H9 (cell line): ENCODE results near the gene DSP. TPM values are rescaled to one million over a fixed set of nuclear protein-coding genes. Genes with fewer than 3 reads are reported as not detected.

Source experiments
- DNase-seq: peaks from one replicate; pipeline ENCODE4 v3.0.0-alpha.2; 2017
- H2AFZ ChIP-seq: one replicate; pipeline ENCODE4 v1.6.1; 2013; ENCODE audit warnings: mild to moderate bottlenecking, low read length, control low read depth, moderate library complexity
- H2AK5ac ChIP-seq: 2 replicates; pipeline ENCODE4 v1.6.1; 2013; ENCODE audit warnings: low read length, control low read depth, mixed read lengths; ENCODE audit not compliant: insufficient read length
- H2BK120ac ChIP-seq: one replicate; pipeline ENCODE4 v1.6.1; 2013; ENCODE audit warnings: low read depth, mild to moderate bottlenecking, low read length, control low read depth, inconsistent platforms; ENCODE audit not compliant: poor library complexity, severe bottlenecking
- H2BK12ac ChIP-seq: 2 replicates; pipeline ENCODE4 v1.6.1; 2013; ENCODE audit warnings: low read length, control low read depth, mixed read lengths, low read depth; ENCODE audit not compliant: insufficient read length
- H2BK15ac ChIP-seq: 2 replicates; pipeline ENCODE4 v1.6.1; 2013; ENCODE audit warnings: low read depth, low read length, control low read depth
- H2BK20ac ChIP-seq: one replicate; pipeline ENCODE4 v1.6.1; 2013; ENCODE audit warnings: low read depth, mild to moderate bottlenecking, low read length, control low read depth, inconsistent platforms; ENCODE audit not compliant: poor library complexity, severe bottlenecking
- H2BK5ac ChIP-seq: 2 replicates; pipeline ENCODE4 v1.6.1; 2013; ENCODE audit warnings: low read length, control low read depth, mixed read lengths; ENCODE audit not compliant: insufficient read length
- H3K14ac ChIP-seq: 2 replicates; pipeline ENCODE4 v1.6.1; 2013; ENCODE audit warnings: low read length, control low read depth; ENCODE audit not compliant: insufficient read depth
- H3K18ac ChIP-seq: 2 replicates; pipeline ENCODE4 v1.6.1; 2013; ENCODE audit warnings: low read depth, mild to moderate bottlenecking, mixed read lengths, low read length, control low read depth; ENCODE audit not compliant: insufficient read length
- H3K23ac ChIP-seq: 2 replicates; pipeline ENCODE4 v1.6.1; 2013; ENCODE audit warnings: low read length, control low read depth, mixed read lengths, low read depth; ENCODE audit not compliant: insufficient read length
- H3K23me2 ChIP-seq: 2 replicates; pipeline ENCODE4 v1.6.1; 2013; ENCODE audit warnings: low read depth, mild to moderate bottlenecking, mixed read lengths, low read length, control low read depth; ENCODE audit not compliant: insufficient read length, poor library complexity, severe bottlenecking
- H3K27ac ChIP-seq: 2 replicates; pipeline ENCODE4 v1.5.1; 2013; ENCODE audit warnings: low read length, control low read depth, mixed read lengths, low read depth; ENCODE audit not compliant: insufficient read length
- H3K27me3 ChIP-seq: 2 replicates; pipeline ENCODE4 v1.6.1; 2013; ENCODE audit warnings: low read length, control low read depth, inconsistent platforms; ENCODE audit not compliant: insufficient read depth
- H3K4ac ChIP-seq: 2 replicates; pipeline ENCODE4 v1.6.1; 2013; ENCODE audit warnings: low read depth, mild to moderate bottlenecking, control low read depth, inconsistent platforms, low read length, moderate library complexity
- H3K4me1 ChIP-seq: 2 replicates; pipeline ENCODE4 v1.6.1; 2013; ENCODE audit warnings: low read length, control low read depth, inconsistent platforms; ENCODE audit not compliant: insufficient read depth
- H3K4me2 ChIP-seq: 2 replicates; pipeline ENCODE4 v1.6.1; 2013; ENCODE audit warnings: low read length, control low read depth, mixed read lengths; ENCODE audit not compliant: insufficient read length, insufficient read depth
- H3K56ac ChIP-seq: 2 replicates; pipeline ENCODE4 v1.6.1; 2013; ENCODE audit warnings: low read depth, mild to moderate bottlenecking, mixed read lengths, low read length, control low read depth; ENCODE audit not compliant: insufficient read length
- H3K79me1 ChIP-seq: 2 replicates; pipeline ENCODE4 v1.6.1; 2013; ENCODE audit warnings: low read depth, mild to moderate bottlenecking, moderate library complexity, low read length, control low read depth, inconsistent platforms; ENCODE audit not compliant: insufficient read depth, poor library complexity, severe bottlenecking
- H3K79me2 ChIP-seq: 2 replicates; pipeline ENCODE4 v1.6.1; 2013; ENCODE audit warnings: low read length, control low read depth, inconsistent platforms; ENCODE audit not compliant: insufficient read depth
- H3K9ac ChIP-seq: 2 replicates; pipeline ENCODE4 v1.6.1; 2013; ENCODE audit warnings: low read length, control low read depth, mixed read lengths; ENCODE audit not compliant: insufficient read length; ENCODE audit errors: extremely low read depth
- H3K9me3 ChIP-seq: one replicate; pipeline ENCODE4 v1.6.1; 2013; ENCODE audit warnings: low read depth, low read length, inconsistent platforms; ENCODE audit not compliant: control insufficient read depth
- H3T11ph ChIP-seq: one replicate; pipeline ENCODE4 v1.6.1; 2013; ENCODE audit warnings: mild to moderate bottlenecking, low read length, control low read depth, inconsistent platforms
- H4K20me1 ChIP-seq: one replicate; pipeline ENCODE4 v1.6.1; 2013; ENCODE audit not compliant: control insufficient read depth, insufficient read length, insufficient read depth
- H4K5ac ChIP-seq: 2 replicates; pipeline ENCODE4 v1.6.1; 2013; ENCODE audit warnings: low read depth, mild to moderate bottlenecking, mixed read lengths, low read length, control low read depth; ENCODE audit not compliant: insufficient read length
- H4K8ac ChIP-seq: replicated peaks from 2 replicates; pipeline ENCODE4 v1.6.1; 2013; ENCODE audit warnings: low read length, control low read depth, mixed read lengths, low read depth; ENCODE audit not compliant: insufficient read length
- H4K91ac ChIP-seq: 2 replicates; pipeline ENCODE4 v1.6.1; 2013; ENCODE audit warnings: low read depth, mild to moderate bottlenecking, moderate library complexity, mixed read lengths, low read length, control low read depth; ENCODE audit not compliant: insufficient read length
- H3K27ac Mint-ChIP-seq, 3 experiments: 2 replicates in 2 of 3; 3 replicates in 1 of 3; pipeline ENCODE4 v1.8.0; 2020 to 2021; ENCODE audit warnings: mixed read lengths in 3 of 3, mild to moderate bottlenecking in 1 of 3, moderate library complexity in 1 of 3
- H3K27me3 Mint-ChIP-seq: 2 replicates; pipeline ENCODE4 v1.8.0; 2021; ENCODE audit warnings: low read depth, mild to moderate bottlenecking, moderate library complexity, mixed read lengths
- H3K36me3 Mint-ChIP-seq, 3 experiments: 2 replicates in 2 of 3; 3 replicates in 1 of 3; pipeline ENCODE4 v1.8.0; 2020 to 2021; ENCODE audit warnings: low read depth in 3 of 3, mixed read lengths in 3 of 3; ENCODE audit not compliant: insufficient read depth in 1 of 3
- H3K4me1 Mint-ChIP-seq, 2 experiments: 2 replicates each; pipeline ENCODE4 v1.8.0; 2020; ENCODE audit warnings: mixed read lengths in 2 of 2
- H3K4me3 Mint-ChIP-seq, 2 experiments: 2 replicates in 1 of 2; 3 replicates in 1 of 2; pipeline ENCODE4 v1.8.0; 2020 to 2021; ENCODE audit warnings: mild to moderate bottlenecking in 2 of 2, mixed read lengths in 2 of 2, moderate library complexity in 1 of 2
- H3K9me3 Mint-ChIP-seq, 2 experiments: 2 replicates in 1 of 2; 3 replicates in 1 of 2; pipeline ENCODE4 v1.8.0; 2020; ENCODE audit warnings: mild to moderate bottlenecking in 2 of 2, mixed read lengths in 2 of 2, moderate library complexity in 1 of 2
- WGBS: extraction: QIAGEN DNeasy Blood & Tissue Kit; methylation state at CpG from one replicate; pipeline ENCODE4 v1.1.7; 2013; ENCODE audit warnings: missing lambda C conversion rate, low lambda C conversion rate, mixed read lengths; ENCODE audit not compliant: insufficient read length; ENCODE audit errors: extremely low coverage; 5-methylcytosine and 5-hydroxymethylcytosine counted together
- total RNA-seq: library from RNA; stranded (reverse); gene quantifications from 2 replicates; pipeline ENCODE4 v1.2.1, GENCODE V29; 2021
- TF ChIP-seq, protein P1 (sequence below): fragments of 200-600 bp; sonication (generic); conservative IDR thresholded peaks from 3 replicates; pipeline ENCODE4 v1.8.0; 2021; ENCODE audit warnings: antibody characterized with exemption, mild to moderate bottlenecking

Gene DSP
- total RNA-seq, 1 experiment from 2014 or later = 48.9 TPM

DNA sequence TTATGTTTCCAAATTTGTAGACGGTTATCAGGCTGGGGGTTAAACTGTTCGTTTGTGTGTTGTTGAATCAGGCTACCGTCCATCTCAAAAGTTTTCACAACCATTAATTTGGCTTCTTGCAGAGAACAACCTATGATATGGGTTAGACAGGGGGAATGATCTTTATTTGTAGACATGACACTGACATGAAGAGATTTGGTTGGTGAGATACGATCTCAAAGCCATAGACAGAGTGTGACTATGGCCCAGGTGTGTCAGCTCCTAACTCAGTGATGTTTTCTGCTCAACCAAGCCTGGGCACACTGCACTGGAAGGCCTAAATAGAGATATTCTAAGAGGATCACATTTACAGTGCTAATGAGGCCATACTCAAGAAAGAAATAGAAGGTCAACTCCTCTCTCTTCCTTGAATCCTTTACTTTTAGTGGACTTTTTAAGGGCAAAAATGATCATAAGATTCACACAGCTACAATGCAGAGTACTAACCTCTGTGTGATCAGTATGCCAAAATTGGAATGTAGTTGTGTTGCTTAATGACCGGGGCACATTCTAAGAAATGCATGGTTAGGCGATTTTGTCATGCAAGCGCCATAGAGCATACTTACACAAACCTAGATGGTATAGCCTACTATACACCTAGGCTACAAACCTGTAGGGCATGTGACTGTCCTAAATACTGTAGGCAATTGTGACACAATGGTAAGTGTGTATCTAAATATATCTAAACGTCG, 30.9 kb downstream of the DSP start:
- no CpG with 5 or more reads among the region's 9 CpGs for WGBS
- Mint-ChIP-seq H3K4me3 (no peak overlapping the region), H3K27me3 (no peaks in the 10 kb centered on the region), H3K27ac (no peak overlapping the region), H3K36me3 (peaks cover 23 to 83% (median 67%) of the 10 kb centered on the region in 3 experiments; a peak in 6 of 7 replicates), H3K9me3 (no peaks in the 10 kb centered on the region), H3K4me1 (no peaks in the 10 kb centered on the region)
- Histone ChIP-seq H2BK5ac (no peak overlapping the region), H3K4me1 (no peaks in the 10 kb centered on the region), H3K79me2 (no peaks in the 10 kb centered on the region), H3K27me3 (no peaks in the 10 kb centered on the region), H2AK5ac (no peak overlapping the region), H4K5ac (no peak overlapping the region), H4K8ac (no peak overlapping the region), H3K9ac (no peak overlapping the region), H2BK12ac (no peak overlapping the region), H3K4me2 (no peak overlapping the region), H2BK20ac (no peak overlapping the region), H2BK120ac (no peak overlapping the region), H3T11ph (no peak overlapping the region), H3K18ac (no peak overlapping the region), H3K4ac (no peak overlapping the region), H2BK15ac (no peak overlapping the region), H3K14ac (no peak overlapping the region), H3K23ac (no peak overlapping the region), H4K91ac (no peak overlapping the region), H3K79me1 (no peaks in the 10 kb centered on the region), H2AFZ (no peak overlapping the region), H4K20me1 (no peaks in the 10 kb centered on the region), H3K27ac (no peak overlapping the region), H3K56ac (no peak overlapping the region), H3K9me3 (no peaks in the 10 kb centered on the region), H3K23me2 (no peaks in the 10 kb centered on the region)
- no peak for DNase-seq
- TF ChIP-seq, protein P1, sequence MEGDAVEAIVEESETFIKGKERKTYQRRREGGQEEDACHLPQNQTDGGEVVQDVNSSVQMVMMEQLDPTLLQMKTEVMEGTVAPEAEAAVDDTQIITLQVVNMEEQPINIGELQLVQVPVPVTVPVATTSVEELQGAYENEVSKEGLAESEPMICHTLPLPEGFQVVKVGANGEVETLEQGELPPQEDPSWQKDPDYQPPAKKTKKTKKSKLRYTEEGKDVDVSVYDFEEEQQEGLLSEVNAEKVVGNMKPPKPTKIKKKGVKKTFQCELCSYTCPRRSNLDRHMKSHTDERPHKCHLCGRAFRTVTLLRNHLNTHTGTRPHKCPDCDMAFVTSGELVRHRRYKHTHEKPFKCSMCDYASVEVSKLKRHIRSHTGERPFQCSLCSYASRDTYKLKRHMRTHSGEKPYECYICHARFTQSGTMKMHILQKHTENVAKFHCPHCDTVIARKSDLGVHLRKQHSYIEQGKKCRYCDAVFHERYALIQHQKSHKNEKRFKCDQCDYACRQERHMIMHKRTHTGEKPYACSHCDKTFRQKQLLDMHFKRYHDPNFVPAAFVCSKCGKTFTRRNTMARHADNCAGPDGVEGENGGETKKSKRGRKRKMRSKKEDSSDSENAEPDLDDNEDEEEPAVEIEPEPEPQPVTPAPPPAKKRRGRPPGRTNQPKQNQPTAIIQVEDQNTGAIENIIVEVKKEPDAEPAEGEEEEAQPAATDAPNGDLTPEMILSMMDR = no peak
